GM19372 (cell line): ENCODE data around the gene SDR42E2.
"Not testable (repeated sequence)": the region's sequence is repeated elsewhere in the genome, so short reads cannot be mapped to it uniquely, and the experiment has no call there.

ENCODE experiments used
- ATAC-seq: cut with Tn5 transposase; IDR thresholded peaks from one replicate; pipeline ENCODE4 v1.9.1; 2021; ENCODE audit warnings: mild to moderate bottlenecking, low read depth, moderate library complexity; ENCODE audit not compliant: unreplicated experiment

SDR42E2 gene

DNA sequence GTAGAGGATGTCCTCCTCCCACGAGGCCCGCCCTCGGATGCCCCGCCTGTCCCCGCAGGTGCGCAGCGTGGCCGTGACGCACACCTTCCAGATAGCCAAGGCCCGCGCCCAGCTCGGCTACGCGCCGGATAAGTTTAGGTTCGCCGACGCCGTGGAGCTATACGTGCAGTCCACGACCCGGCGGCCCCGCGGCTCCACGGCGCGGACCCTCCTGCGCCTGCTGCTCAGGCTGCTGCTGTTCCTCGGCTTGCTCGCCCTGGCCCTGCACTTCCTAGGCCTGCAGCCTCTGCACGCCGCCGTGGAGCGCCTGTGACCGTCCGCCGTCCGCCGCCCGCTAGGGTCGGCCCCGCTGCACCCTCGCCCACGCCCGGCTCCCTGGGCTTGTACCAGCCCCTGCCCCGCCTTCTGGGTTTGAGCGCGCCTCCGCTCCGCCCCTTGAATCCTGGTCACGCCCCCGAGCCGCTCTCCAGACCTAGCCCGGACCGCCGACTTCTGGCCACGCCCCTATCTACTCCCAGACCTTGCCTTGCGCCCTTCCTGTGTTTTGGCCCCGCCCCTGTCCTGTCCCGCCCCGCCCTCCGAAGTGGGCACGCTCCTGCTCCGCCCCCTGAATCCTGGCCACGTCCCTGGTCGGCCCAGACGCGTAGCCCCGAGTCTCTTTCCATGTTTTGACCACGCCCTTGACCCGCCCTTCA lies 27.9 kb downstream of the SDR42E2 start:
- ATAC-seq = peak; percentile 62

DNA sequence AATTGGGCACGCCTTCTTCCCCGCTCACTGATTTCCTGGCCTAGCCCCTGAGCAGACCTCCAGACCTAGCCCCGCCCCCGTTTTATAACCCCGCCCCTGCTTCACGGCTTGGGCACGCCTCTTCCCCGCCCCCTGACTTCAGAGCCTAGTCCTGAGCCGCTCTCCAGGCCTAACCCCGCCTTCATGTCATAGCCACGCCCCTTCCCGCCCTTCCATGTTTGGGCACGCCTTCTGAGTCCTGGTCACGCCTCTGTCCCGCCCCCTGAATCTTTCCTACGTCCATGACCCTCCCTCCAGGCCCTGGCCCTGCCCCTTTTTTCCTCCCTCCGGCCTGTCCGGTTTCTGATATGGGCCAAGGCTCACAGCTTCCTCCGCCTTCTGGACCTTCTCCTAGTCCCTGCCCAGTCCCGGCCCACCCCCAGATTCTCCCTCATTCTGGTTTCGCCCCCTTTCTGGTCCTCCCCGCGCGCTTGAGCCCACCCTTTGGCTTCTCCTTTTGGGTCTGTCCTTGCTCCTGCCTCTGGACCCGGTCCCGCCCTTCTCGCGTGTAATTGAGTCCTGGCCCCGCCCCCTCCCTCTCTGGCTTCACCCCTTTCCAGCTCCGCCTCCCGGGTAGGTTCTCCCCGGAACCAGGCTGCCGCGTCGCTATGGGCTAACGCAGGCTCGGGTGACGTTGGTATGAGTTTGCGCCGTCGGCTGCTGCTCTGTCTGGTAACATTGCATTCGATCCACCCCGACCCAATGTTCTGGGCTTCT lies 28.6 kb downstream of the SDR42E2 start:
- ATAC-seq = peak; percentile 48

DNA sequence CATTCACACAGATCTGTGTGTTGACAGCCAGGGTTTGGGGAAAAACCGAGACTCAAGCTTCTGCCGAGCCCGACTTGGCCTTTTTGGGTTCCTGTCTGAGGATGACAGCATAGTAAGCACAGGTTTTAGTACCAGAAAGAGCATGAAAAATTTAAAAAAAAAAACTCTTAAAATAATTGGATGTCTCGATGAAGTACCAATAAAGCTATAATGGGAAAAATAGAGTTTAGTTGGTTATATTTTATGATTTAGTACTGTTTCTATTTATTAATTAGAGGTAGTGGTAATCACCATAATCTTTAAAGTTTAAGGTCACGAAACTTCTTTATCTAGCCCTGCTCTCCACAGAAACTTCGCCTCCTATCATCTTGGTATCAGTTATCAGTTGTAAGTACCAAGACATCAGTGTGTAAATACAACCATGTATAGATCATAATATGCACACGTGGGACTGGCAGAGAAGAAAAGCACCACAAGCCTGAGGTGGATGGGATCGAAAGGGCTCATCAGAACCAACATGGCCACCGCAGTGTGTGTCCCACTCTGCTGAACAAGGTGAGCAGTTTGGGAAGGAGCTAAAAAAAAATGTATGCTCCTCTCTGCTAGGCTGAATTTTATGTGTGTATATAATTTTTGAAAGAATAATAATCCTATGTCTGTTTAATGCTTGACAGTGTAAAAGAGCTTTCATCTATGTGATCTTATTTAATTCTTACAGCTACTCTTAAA lies 29.4 kb downstream of the SDR42E2 start:
- no peak for ATAC-seq

DNA sequence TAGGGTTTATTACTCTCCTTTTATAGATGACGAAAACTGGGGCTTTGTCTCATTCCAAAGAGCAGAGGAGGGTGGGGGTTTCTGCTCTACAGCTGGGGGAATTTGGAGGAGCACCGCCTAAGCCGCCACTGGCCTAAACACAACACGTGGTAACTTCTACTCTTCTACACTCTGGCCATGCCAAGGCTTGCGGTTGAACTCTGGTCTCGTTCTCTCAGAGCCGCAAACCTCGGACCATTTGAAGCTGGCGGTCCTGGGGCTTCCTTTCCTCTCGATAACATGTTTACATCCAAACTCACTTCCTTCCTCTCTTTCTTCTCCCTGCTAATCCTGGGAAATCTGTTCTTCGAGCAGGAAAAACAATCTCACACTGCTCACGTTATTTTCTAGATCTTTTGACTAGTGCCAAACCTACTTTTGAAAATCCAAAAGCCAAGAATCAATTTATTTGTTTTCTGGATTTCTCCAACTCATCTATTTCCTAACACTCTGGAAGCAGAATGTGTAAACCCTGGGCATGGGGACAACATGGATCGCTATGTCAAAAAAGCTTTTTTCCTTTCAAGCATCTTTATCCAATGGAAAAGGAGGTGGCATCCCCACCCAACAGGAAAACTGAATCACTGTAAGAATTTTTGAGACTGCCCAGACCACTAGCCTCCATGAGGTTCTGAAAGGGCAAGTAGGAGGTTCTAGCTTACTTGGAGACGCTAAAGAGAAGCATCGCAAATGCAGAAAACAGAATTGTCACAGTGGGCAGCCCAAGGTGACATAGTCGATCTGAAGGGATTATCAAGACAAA lies 30.2 kb downstream of the SDR42E2 start:
- no peak for ATAC-seq

GRCh38 chr16:22193063-22193411 lies 30.7 kb downstream of the SDR42E2 start:
- no peak for ATAC-seq

- ATAC-seq = no peak
These were observed 32.6 kb downstream of the SDR42E2 start for GRCh38 chr16:22194707-22195444.

- no peak for ATAC-seq
These were observed 33.1 kb downstream of the SDR42E2 start for GRCh38 chr16:22195445-22195694.

DNA sequence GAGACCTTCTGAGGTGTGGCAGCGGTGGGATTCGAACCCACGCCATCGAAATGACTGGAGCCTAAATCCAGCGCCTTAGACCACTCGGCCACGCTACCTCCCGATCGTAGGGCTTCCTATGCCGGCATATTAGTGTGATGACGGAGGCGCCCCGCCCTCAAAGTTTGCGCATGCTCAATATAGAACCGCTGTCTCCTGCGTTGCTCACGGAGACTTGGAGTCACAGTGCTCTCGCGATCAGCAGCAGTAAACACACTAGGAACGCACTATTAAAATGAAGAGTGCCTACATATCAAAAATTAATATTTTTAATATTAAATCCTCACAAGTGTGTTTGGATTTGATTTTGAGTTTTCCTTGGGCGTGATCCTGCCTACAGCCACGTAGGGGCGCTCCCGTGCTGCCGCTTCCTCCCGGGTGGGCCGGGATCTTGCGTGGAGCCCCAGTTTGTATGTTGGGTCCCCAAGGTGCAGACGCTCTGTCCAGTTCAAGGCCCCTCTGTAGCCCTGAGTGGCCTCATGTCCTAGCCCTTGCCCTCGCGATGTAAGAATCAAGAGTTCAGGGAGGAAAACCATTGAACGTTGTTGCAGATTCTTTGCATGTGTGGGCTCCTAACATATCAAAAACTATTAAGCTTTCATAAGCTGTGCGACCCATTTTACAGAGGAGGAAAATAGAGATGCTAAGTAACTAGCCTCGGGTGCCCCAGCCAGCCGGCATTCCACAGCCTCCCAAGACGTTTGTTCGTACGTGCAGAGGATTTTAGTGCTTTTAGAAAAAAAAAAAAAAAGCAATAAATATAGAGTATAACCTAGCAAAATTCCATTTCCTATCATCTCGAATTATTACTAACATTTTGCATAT lies 33.6 kb downstream of the SDR42E2 start:
- no peak for ATAC-seq

GRCh38 chr16:22196559-22197168 lies 34.4 kb downstream of the SDR42E2 start:
- not testable (repeated sequence) for ATAC-seq

- ATAC-seq = no peak
These were observed 36.4 kb downstream of the SDR42E2 start for GRCh38 chr16:22198547-22199293.

DNA sequence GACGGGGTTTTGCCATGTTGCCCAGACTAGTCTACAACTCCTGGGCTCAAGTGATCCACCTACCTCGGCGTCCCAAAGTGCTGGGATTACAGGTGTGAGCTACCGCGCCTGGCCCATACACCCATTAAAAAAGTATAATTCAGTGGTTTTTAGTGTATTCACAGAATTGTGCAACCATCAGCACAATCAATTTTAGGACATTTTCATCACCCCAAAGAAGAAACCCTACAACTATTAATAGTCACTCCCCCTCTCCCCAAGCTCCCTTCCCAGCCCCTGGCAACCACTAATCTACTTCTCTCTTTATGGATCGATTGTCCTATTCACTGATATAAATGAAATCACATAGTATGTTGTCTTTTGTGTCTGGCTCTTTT lies 39.9 kb downstream of the SDR42E2 start:
- no peak for ATAC-seq

DNA sequence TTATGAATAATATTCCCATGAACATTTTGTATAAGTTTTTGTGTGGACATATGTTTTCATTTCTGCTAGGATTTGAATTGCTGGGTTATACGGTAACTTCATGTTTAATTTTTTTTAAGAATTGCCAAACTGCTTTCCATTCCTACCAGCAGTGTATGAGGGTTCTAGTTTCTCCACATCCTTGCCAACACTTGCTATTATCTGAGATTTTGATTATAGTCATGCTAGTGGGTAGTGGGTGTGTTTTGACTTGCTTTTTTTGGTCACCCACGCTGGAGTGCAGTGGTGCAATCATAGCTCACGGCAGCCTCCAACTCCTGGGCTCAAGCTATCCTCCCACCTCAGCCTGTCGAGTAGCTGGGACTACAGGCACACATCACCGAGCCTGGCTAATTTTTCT lies 40.8 kb downstream of the SDR42E2 start:
- ATAC-seq = no peak

DNA sequence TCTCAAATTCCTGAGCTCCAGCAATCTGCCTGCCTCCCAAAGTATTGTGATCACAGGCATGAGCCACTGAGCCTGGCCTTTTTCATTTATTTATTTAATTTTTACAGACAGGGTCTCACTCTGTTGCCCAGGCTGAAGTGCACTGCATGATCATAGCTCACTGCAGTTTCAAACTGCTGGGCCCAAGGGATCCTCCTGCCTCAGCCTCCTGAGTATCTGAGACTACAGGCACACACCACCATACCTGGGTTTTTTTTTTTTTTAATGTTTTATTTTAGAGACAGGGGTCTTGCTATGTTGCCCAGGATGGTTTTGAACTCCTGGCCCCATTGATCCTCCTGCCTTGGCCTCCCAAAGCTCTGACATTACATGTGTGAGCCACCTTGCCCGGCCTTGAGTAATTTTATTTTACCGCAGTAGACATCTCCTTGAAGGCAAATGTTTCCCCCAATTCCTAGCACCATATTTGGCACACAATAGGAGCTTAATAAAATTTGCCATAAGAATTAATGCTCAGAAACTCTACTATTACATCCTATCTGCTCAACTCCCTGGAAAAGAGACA lies 41.9 kb downstream of the SDR42E2 start:
- no peak for ATAC-seq

DNA sequence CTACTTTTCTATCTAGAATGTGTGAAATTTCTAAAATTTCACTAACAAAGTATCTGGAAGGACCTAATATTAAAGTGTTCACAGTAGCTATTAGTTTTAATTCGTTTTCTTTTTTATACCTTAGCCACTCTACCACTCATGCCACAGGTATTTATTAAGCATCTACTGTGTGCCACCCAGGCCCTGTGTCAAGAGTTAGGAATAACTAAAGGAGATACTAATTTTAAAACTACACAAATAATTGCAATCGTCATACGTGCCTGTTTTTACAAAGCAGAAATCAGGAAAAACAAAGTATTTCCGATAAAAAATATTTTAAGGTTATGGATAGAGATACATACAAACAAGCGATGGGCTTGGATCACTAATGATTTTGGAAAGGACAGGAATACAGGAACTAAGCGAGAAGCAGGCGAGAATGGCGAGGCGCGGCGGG lies 43.3 kb downstream of the SDR42E2 start:
- ATAC-seq = no peak

GRCh38 chr16:22206013-22206841 lies 43.9 kb downstream of the SDR42E2 start, which contains the start of gene EEF2K:
TSS of gene EEF2K (plus strand) at chr16:22206278. CDS start at chr16:22225730, 19,452 bp downstream.
- peak; percentile 93 for ATAC-seq

GRCh38 chr16:22206842-22207714 lies 44.8 kb downstream of the SDR42E2 start:
- ATAC-seq = no peak
